ENCODE measurements around the gene LDLRAD4.

LDLRAD4 gene

GRCh38 chr18:13183359-13183758 lies 35.2 kb upstream of the LDLRAD4 start:
- Histone ChIP-seq H3K4me1 (ENCODE audit: control insufficient read depth in 2 of 2, insufficient read depth in 2 of 2, low read length in 2 of 2) (peaks cover 12 to 13% of the 10 kb centered on the region in 2 donors), H3K27ac (ENCODE audit: low read depth in 2 of 2, low read length in 2 of 2) (no peak overlapping the region), H3K27me3 (ENCODE audit: control insufficient read depth in 2 of 2, insufficient read depth in 2 of 2, low read length in 2 of 2) (no peaks in the 10 kb centered on the region), H3K36me3 (ENCODE audit: control insufficient read depth in 2 of 2, insufficient read depth in 2 of 2, low read length in 2 of 2) (no peaks in the 10 kb centered on the region), H3K4me3 (ENCODE audit: low read length in 2 of 2) (no peak overlapping the region), H3K9me3 (ENCODE audit: control insufficient read depth in 2 of 2, low read length in 2 of 2) (no peaks in the 10 kb centered on the region), H3K9ac (ENCODE audit: low read depth in 1 of 2, low read length in 2 of 2) (no peak overlapping the region)

GRCh38 chr18:13183790-13184189 lies 34.8 kb upstream of the LDLRAD4 start:
- Histone ChIP-seq H3K27me3 (ENCODE audit: control insufficient read depth in 2 of 2, insufficient read depth in 2 of 2, low read length in 2 of 2) (no peaks in the 10 kb centered on the region), H3K9ac (ENCODE audit: low read depth in 1 of 2, low read length in 2 of 2) (no peak overlapping the region), H3K36me3 (ENCODE audit: control insufficient read depth in 2 of 2, insufficient read depth in 2 of 2, low read length in 2 of 2) (no peaks in the 10 kb centered on the region), H3K27ac (ENCODE audit: low read depth in 2 of 2, low read length in 2 of 2) (no peak overlapping the region), H3K4me3 (ENCODE audit: low read length in 2 of 2) (no peak overlapping the region), H3K9me3 (ENCODE audit: control insufficient read depth in 2 of 2, low read length in 2 of 2) (no peaks in the 10 kb centered on the region), H3K4me1 (ENCODE audit: control insufficient read depth in 2 of 2, insufficient read depth in 2 of 2, low read length in 2 of 2) (peaks cover 8 to 9% of the 10 kb centered on the region in 2 donors)

- Histone ChIP-seq H3K4me3 (ENCODE audit: low read length in 2 of 2) (no peak overlapping the region), H3K27me3 (ENCODE audit: control insufficient read depth in 2 of 2, insufficient read depth in 2 of 2, low read length in 2 of 2) (no peaks in the 10 kb centered on the region), H3K27ac (ENCODE audit: low read depth in 2 of 2, low read length in 2 of 2) (no peak overlapping the region), H3K4me1 (ENCODE audit: control insufficient read depth in 2 of 2, insufficient read depth in 2 of 2, low read length in 2 of 2) (peaks cover 2 to 4% of the 10 kb centered on the region in 2 donors), H3K9ac (ENCODE audit: low read depth in 1 of 2, low read length in 2 of 2) (no peak overlapping the region), H3K36me3 (ENCODE audit: control insufficient read depth in 2 of 2, insufficient read depth in 2 of 2, low read length in 2 of 2) (no peaks in the 10 kb centered on the region), H3K9me3 (ENCODE audit: control insufficient read depth in 2 of 2, low read length in 2 of 2) (no peaks in the 10 kb centered on the region)
Observed at GRCh38 chr18:13184396-13184795, 34.2 kb upstream of the LDLRAD4 start.

GRCh38 chr18:13185675-13186198 lies 32.8 kb upstream of the LDLRAD4 start:
- Histone ChIP-seq H3K9me3 (ENCODE audit: control insufficient read depth in 2 of 2, low read length in 2 of 2) (no peaks in the 10 kb centered on the region), H3K4me1 (ENCODE audit: control insufficient read depth in 2 of 2, insufficient read depth in 2 of 2, low read length in 2 of 2) (no peaks in the 10 kb centered on the region), H3K36me3 (ENCODE audit: control insufficient read depth in 2 of 2, insufficient read depth in 2 of 2, low read length in 2 of 2) (no peaks in the 10 kb centered on the region), H3K27me3 (ENCODE audit: control insufficient read depth in 2 of 2, insufficient read depth in 2 of 2, low read length in 2 of 2) (no peaks in the 10 kb centered on the region), H3K4me3 (ENCODE audit: low read length in 2 of 2) (no peak overlapping the region), H3K9ac (ENCODE audit: low read depth in 1 of 2, low read length in 2 of 2) (no peak overlapping the region), H3K27ac (ENCODE audit: low read depth in 2 of 2, low read length in 2 of 2) (no peak overlapping the region)

GRCh38 chr18:13186687-13187086 lies 31.9 kb upstream of the LDLRAD4 start:
- Histone ChIP-seq H3K4me1 (ENCODE audit: control insufficient read depth in 2 of 2, insufficient read depth in 2 of 2, low read length in 2 of 2) (no peaks in the 10 kb centered on the region), H3K27ac (ENCODE audit: low read depth in 2 of 2, low read length in 2 of 2) (no peak overlapping the region), H3K4me3 (ENCODE audit: low read length in 2 of 2) (no peak overlapping the region), H3K9ac (ENCODE audit: low read depth in 1 of 2, low read length in 2 of 2) (no peak overlapping the region), H3K36me3 (ENCODE audit: control insufficient read depth in 2 of 2, insufficient read depth in 2 of 2, low read length in 2 of 2) (no peaks in the 10 kb centered on the region), H3K27me3 (ENCODE audit: control insufficient read depth in 2 of 2, insufficient read depth in 2 of 2, low read length in 2 of 2) (no peaks in the 10 kb centered on the region), H3K9me3 (ENCODE audit: control insufficient read depth in 2 of 2, low read length in 2 of 2) (no peaks in the 10 kb centered on the region)

- H3K27ac ChIP-seq (ENCODE audit: low read depth in 2 of 2, low read length in 2 of 2), result no peak overlapping the region
- H3K4me3 ChIP-seq (ENCODE audit: low read length in 2 of 2), result no peak overlapping the region
- no peaks in the 10 kb centered on the region for H3K9me3 ChIP-seq (ENCODE audit: control insufficient read depth in 2 of 2, low read length in 2 of 2)
- H3K27me3 ChIP-seq (ENCODE audit: control insufficient read depth in 2 of 2, insufficient read depth in 2 of 2, low read length in 2 of 2), result no peaks in the 10 kb centered on the region
- H3K9ac ChIP-seq (ENCODE audit: low read depth in 1 of 2, low read length in 2 of 2), result no peak overlapping the region
- H3K4me1 ChIP-seq (ENCODE audit: control insufficient read depth in 2 of 2, insufficient read depth in 2 of 2, low read length in 2 of 2), result no peaks in the 10 kb centered on the region
- no peaks in the 10 kb centered on the region for H3K36me3 ChIP-seq (ENCODE audit: control insufficient read depth in 2 of 2, insufficient read depth in 2 of 2, low read length in 2 of 2)
Observed at GRCh38 chr18:13187498-13187897, 31.1 kb upstream of the LDLRAD4 start.

- Histone ChIP-seq H3K4me3 (ENCODE audit: low read length in 2 of 2) (no peak overlapping the region), H3K36me3 (ENCODE audit: control insufficient read depth in 2 of 2, insufficient read depth in 2 of 2, low read length in 2 of 2) (no peaks in the 10 kb centered on the region), H3K27ac (ENCODE audit: low read depth in 2 of 2, low read length in 2 of 2) (no peak overlapping the region), H3K4me1 (ENCODE audit: control insufficient read depth in 2 of 2, insufficient read depth in 2 of 2, low read length in 2 of 2) (no peaks in the 10 kb centered on the region), H3K9ac (ENCODE audit: low read depth in 1 of 2, low read length in 2 of 2) (no peak overlapping the region), H3K9me3 (ENCODE audit: control insufficient read depth in 2 of 2, low read length in 2 of 2) (no peaks in the 10 kb centered on the region), H3K27me3 (ENCODE audit: control insufficient read depth in 2 of 2, insufficient read depth in 2 of 2, low read length in 2 of 2) (no peaks in the 10 kb centered on the region)
Observed at GRCh38 chr18:13191031-13191430, 27.5 kb upstream of the LDLRAD4 start.

- Histone ChIP-seq H3K9ac (ENCODE audit: low read depth in 1 of 2, low read length in 2 of 2) (no peak overlapping the region), H3K27ac (ENCODE audit: low read depth in 2 of 2, low read length in 2 of 2) (no peak overlapping the region), H3K4me3 (ENCODE audit: low read length in 2 of 2) (no peak overlapping the region), H3K36me3 (ENCODE audit: control insufficient read depth in 2 of 2, insufficient read depth in 2 of 2, low read length in 2 of 2) (no peaks in the 10 kb centered on the region), H3K4me1 (ENCODE audit: control insufficient read depth in 2 of 2, insufficient read depth in 2 of 2, low read length in 2 of 2) (no peaks in the 10 kb centered on the region), H3K27me3 (ENCODE audit: control insufficient read depth in 2 of 2, insufficient read depth in 2 of 2, low read length in 2 of 2) (no peaks in the 10 kb centered on the region), H3K9me3 (ENCODE audit: control insufficient read depth in 2 of 2, low read length in 2 of 2) (no peaks in the 10 kb centered on the region)
Observed at GRCh38 chr18:13191779-13192178, 26.8 kb upstream of the LDLRAD4 start.

- Histone ChIP-seq H3K9me3 (ENCODE audit: control insufficient read depth in 2 of 2, low read length in 2 of 2) (no peaks in the 10 kb centered on the region), H3K27me3 (ENCODE audit: control insufficient read depth in 2 of 2, insufficient read depth in 2 of 2, low read length in 2 of 2) (no peaks in the 10 kb centered on the region), H3K4me1 (ENCODE audit: control insufficient read depth in 2 of 2, insufficient read depth in 2 of 2, low read length in 2 of 2) (no peaks in the 10 kb centered on the region), H3K27ac (ENCODE audit: low read depth in 2 of 2, low read length in 2 of 2) (no peak overlapping the region), H3K9ac (ENCODE audit: low read depth in 1 of 2, low read length in 2 of 2) (no peak overlapping the region), H3K36me3 (ENCODE audit: control insufficient read depth in 2 of 2, insufficient read depth in 2 of 2, low read length in 2 of 2) (no peaks in the 10 kb centered on the region), H3K4me3 (ENCODE audit: low read length in 2 of 2) (no peak overlapping the region)
Observed at GRCh38 chr18:13192970-13193369, 25.6 kb upstream of the LDLRAD4 start.

- Histone ChIP-seq H3K9me3 (ENCODE audit: control insufficient read depth in 2 of 2, low read length in 2 of 2) (peaks cover 3 to 4% of the 10 kb centered on the region in 2 donors), H3K4me3 (ENCODE audit: low read length in 2 of 2) (no peak overlapping the region), H3K36me3 (ENCODE audit: control insufficient read depth in 2 of 2, insufficient read depth in 2 of 2, low read length in 2 of 2) (no peaks in the 10 kb centered on the region), H3K27ac (ENCODE audit: low read depth in 2 of 2, low read length in 2 of 2) (no peak overlapping the region), H3K4me1 (ENCODE audit: control insufficient read depth in 2 of 2, insufficient read depth in 2 of 2, low read length in 2 of 2) (no peaks in the 10 kb centered on the region), H3K9ac (ENCODE audit: low read depth in 1 of 2, low read length in 2 of 2) (no peak overlapping the region), H3K27me3 (ENCODE audit: control insufficient read depth in 2 of 2, insufficient read depth in 2 of 2, low read length in 2 of 2) (no peaks in the 10 kb centered on the region)
Observed at GRCh38 chr18:13194239-13194638, 24.3 kb upstream of the LDLRAD4 start.

GRCh38 chr18:13198701-13199100 lies 19.9 kb upstream of the LDLRAD4 start:
- Histone ChIP-seq H3K9ac (ENCODE audit: low read depth in 1 of 2, low read length in 2 of 2) (no peak overlapping the region), H3K9me3 (ENCODE audit: control insufficient read depth in 2 of 2, low read length in 2 of 2) (peaks cover 3 to 6% of the 10 kb centered on the region in 2 donors), H3K4me3 (ENCODE audit: low read length in 2 of 2) (no peak overlapping the region), H3K4me1 (ENCODE audit: control insufficient read depth in 2 of 2, insufficient read depth in 2 of 2, low read length in 2 of 2) (no peaks in the 10 kb centered on the region), H3K36me3 (ENCODE audit: control insufficient read depth in 2 of 2, insufficient read depth in 2 of 2, low read length in 2 of 2) (no peaks in the 10 kb centered on the region), H3K27me3 (ENCODE audit: control insufficient read depth in 2 of 2, insufficient read depth in 2 of 2, low read length in 2 of 2) (no peaks in the 10 kb centered on the region), H3K27ac (ENCODE audit: low read depth in 2 of 2, low read length in 2 of 2) (no peak overlapping the region)
